IPS-20b (cell line): Measurements from ENCODE around the gene DNM1L.

ENCODE experiments used
- H3K27ac ChIP-seq: one replicate; pipeline ENCODE4 v1.5.1; 2013; ENCODE audit warnings: low read length
- H3K27me3 ChIP-seq: 2 replicates; pipeline ENCODE4 v1.6.1; 2013; ENCODE audit warnings: mild to moderate bottlenecking, low read length, inconsistent platforms; ENCODE audit not compliant: insufficient read depth
- H3K36me3 ChIP-seq: 2 replicates; pipeline ENCODE4 v1.6.1; 2013; ENCODE audit warnings: low read depth, mild to moderate bottlenecking, inconsistent platforms, low read length, moderate library complexity; ENCODE audit not compliant: insufficient read depth
- H3K4me1 ChIP-seq: 2 replicates; pipeline ENCODE4 v1.6.1; 2013; ENCODE audit warnings: mild to moderate bottlenecking, control low read depth, inconsistent platforms, low read length, moderate library complexity; ENCODE audit not compliant: insufficient read depth
- H3K4me3 ChIP-seq: 2 replicates; pipeline ENCODE4 v1.5.1; 2013; ENCODE audit warnings: mild to moderate bottlenecking, low read length, inconsistent platforms
- H3K9ac ChIP-seq: 2 replicates; pipeline ENCODE4 v1.6.1; 2013; ENCODE audit warnings: low read depth, mild to moderate bottlenecking, inconsistent platforms, low read length, moderate library complexity
- H3K9me3 ChIP-seq: 2 replicates; pipeline ENCODE4 v1.6.1; 2013; ENCODE audit warnings: mild to moderate bottlenecking, low read depth, low read length, inconsistent platforms; ENCODE audit not compliant: insufficient read depth

DNM1L gene

GRCh38 chr12:32788405-32788804 is 109.3 kb downstream of the DNM1L start:
- Histone ChIP-seq H3K36me3 (peaks cover 7% of the 10 kb centered on the region), H3K27ac (no peak overlapping the region), H3K9me3 (no peaks in the 10 kb centered on the region)

GRCh38 chr12:32789446-32789845 is 110.3 kb downstream of the DNM1L start:
- H3K27me3 ChIP-seq: no peaks in the 10 kb centered on the region
- H3K9me3 ChIP-seq: no peaks in the 10 kb centered on the region
- no peak overlapping the region for H3K4me3 ChIP-seq
- peaks cover 7% of the 10 kb centered on the region for H3K36me3 ChIP-seq
- H3K27ac ChIP-seq: no peak overlapping the region
- no peak overlapping the region for H3K9ac ChIP-seq
- H3K4me1 ChIP-seq: no peaks in the 10 kb centered on the region

More at GRCh38 chr12:32788405-32788804, 109.3 kb downstream of the DNM1L start:
- no peaks in the 10 kb centered on the region for H3K4me1 ChIP-seq
- no peak overlapping the region for H3K9ac ChIP-seq
- H3K27me3 ChIP-seq: no peaks in the 10 kb centered on the region
- H3K4me3 ChIP-seq: no peak overlapping the region

GRCh38 chr12:32789916-32790315 is 110.8 kb downstream of the DNM1L start:
- Histone ChIP-seq H3K36me3 (peaks cover 7% of the 10 kb centered on the region), H3K27me3 (no peaks in the 10 kb centered on the region), H3K27ac (no peak overlapping the region), H3K9me3 (no peaks in the 10 kb centered on the region), H3K4me3 (no peak overlapping the region), H3K9ac (no peak overlapping the region), H3K4me1 (no peaks in the 10 kb centered on the region)

GRCh38 chr12:32794281-32794680 is 115.2 kb downstream of the DNM1L start:
- no peak overlapping the region for H3K9ac ChIP-seq
- no peaks in the 10 kb centered on the region for H3K27me3 ChIP-seq
- H3K9me3 ChIP-seq: no peaks in the 10 kb centered on the region
- H3K27ac ChIP-seq: no peak overlapping the region
- no peak overlapping the region for H3K4me3 ChIP-seq
- H3K4me1 ChIP-seq: no peaks in the 10 kb centered on the region
- peaks cover 19% of the 10 kb centered on the region for H3K36me3 ChIP-seq
